T-helper 9 cell (primary cell): ENCODE data around the gene MB21D2.

ENCODE experiments used
- DNase-seq: peaks from one replicate; pipeline ENCODE4 v3.0.0-alpha.2; 2020

The MB21D2 gene

GRCh38 chr3:192890347-192891335, 27.0 kb downstream of the MB21D2 start:
- no peak for DNase-seq

DNA sequence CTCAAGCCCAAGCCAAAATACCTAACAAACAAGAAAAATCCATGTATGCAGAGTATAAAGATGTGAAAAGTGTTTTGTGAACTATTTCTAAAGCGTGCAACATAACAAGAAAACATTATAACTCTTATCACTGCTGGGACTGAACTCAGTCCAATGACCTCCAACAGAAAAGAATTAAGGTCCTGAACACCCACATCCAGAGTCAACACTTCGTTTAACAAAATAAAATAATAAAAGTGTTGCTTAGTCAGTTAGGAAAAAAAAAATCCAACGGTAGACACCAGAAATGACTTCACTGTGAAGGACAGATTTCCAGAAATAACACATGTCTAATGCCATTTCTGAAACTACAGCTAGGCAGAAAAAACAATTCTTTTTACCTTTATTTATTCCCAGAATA, 28.0 kb downstream of the MB21D2 start:
- DNase-seq: no peak

DNA sequence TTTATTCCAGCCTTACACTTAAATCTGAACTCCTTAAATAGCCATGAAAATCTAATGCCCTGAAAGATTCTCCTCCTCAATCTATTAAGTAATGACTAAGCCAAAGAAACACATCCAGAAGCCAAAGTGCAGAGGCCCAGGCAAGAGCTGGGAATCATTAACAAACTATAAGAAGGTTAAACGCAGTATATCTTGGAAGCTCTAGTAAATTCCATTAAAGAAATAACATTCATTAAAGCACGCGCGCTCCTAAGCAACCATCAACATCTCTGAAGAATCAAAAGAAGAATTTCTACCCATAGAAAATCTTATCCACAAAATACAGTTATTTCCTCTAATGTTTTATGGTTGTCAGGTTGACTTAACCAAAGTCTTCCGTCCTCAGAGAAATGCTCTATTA, 29.5 kb downstream of the MB21D2 start:
- no peak for DNase-seq

DNA sequence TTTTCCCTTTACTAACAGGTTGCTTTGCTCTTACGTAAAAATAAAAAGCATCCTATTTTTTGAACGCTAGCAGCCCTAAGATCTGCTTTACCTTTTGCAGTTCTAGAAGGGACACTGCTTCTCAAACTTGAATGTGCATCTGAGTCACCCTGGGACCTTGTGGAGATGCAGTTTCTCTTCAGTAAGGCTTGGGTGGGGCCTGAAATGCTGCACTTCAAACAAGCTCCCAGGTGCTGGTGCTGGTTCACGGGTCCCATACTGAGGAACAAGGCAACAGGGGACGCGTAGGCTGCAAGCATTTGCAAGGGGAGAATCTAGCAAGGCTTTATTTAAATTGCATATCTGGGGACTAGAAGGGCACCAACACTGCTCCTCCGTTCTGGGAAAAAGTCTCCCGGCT, 30.0 kb downstream of the MB21D2 start:
- DNase-seq: no peak

- DNase-seq: no peak
These were observed 30.6 kb downstream of the MB21D2 start for GRCh38 chr3:192887047-192887446.

- no peak for DNase-seq
These were observed 32.6 kb downstream of the MB21D2 start for GRCh38 chr3:192884777-192885773.

DNA sequence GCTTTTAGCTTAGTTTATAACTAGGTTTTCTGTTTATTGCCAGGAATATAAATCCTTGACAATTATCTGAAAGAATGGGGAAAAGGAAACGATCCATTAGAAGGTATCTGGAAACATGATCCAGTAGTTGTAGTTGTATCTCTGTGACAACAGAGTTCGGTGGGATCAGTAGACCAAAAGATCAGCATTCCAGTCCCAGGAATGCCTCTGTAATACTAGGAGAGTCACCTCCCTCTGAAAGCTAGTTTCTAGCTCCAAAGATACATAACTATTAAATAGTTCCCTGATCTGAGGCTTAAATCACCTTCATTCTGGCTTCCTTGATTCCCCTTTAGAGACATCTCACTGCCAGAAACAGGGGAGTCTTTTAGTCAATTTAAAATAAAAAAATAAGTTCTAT, 34.1 kb downstream of the MB21D2 start:
- DNase-seq: no peak

GRCh38 chr3:192881159-192881786, 36.4 kb downstream of the MB21D2 start:
- no peak for DNase-seq

GRCh38 chr3:192880313-192880712, 37.3 kb downstream of the MB21D2 start:
- no peak for DNase-seq

DNA sequence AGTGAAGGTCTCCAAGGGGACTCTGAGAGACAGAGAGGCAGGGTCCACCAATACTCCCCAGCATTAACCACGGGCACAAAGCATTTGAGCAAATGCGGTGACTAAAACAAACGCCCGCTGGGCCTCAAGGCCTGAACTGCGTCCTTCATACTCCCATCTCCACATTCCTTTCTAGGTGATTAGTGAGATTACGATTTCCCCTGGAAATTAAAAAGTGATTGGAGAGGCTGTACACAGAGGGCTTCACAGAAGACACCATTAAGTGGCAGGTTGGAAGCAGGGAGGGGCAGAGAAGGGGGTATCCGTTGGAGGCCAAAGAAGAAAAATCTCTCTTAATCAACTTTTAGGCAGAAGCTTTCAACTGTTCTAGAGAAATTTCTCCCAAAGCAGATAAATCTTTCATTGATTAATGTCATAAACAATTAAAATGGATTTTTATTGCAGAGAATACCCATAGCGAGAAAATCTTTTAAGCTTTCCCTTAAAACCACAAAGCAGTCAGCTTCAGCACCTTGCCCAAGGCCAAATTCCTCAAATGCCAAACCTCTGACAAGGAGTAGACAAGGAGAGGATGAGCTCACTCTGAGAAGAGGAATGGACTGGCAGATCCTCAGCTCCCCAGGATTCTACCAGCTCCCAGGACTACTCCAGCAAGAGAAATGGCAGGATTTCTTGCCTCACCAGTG, 38.2 kb downstream of the MB21D2 start:
- no peak for DNase-seq

DNA sequence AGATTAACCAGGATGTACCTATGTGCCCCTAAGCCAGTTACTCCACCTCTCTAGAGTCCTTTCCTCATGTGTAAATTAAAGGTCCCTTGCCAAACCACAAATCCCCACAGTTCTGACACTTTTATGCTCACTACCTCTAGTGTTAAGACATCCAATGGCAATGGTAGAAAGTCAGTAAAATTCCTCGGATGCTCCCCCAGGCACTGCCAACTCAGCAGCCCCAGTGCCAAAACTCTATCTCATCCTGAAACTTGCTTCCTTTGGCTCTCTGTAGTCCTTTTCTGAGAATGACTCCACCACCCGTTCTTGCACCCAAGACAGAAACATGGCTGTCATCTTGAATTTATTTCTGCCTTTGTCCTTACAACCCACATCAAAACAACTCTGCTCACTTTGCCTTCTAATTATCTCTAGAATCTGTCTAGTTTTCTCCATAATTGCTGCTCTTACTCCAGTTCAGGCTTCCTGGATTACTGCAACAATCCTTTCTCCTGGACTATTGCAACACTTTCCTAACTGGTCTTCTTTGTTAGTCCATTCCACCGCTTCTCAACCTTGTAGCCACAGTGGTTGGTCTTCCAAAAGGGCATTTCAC, 41.6 kb downstream of the MB21D2 start:
- DNase-seq: no peak

- no peak for DNase-seq
These were observed 46.8 kb downstream of the MB21D2 start for GRCh38 chr3:192870822-192871221.

DNA sequence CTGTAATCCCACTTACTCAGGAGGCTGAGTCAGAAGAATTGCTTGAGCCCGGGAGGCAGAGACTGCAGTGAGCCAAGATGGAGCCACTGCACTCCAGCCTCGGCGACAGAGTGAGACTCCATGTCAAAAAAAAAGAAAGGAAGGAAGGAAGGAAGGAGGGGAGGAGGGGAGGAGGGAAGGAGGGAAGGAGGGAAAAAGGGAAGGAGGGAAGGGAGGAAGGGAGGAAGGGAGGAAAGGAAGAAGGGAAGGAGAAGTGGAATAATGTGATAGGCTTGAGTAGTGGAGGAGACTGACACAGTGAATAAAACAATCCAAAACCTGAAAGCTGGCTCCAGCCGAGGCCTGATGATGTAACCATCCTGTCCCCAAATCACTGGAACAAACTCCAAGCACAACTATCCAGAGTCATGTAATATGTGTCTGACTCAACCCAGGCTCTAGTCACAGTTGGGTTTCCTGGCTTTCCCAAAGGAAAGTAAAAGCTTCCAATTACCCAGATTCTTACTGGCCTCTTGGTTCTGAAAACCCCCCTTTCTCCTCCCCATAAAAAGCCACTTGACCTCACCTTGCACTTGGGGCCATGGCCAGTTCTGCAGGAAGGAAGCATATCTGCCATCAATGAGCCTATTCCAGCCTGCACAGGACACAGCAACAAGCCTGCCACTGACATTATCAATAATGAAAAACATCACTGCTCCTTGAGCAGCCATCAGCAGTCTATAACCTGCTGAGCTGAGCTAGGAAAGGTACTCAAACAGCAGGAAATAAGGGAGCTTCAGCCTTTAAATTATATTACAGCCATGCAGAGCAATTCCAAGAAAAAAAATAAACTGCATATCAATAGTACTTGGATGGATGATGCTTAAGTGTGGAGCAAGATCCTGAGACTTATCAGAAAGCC, 48.3 kb downstream of the MB21D2 start:
- no peak for DNase-seq

GRCh38 chr3:192867645-192868044, 50.0 kb downstream of the MB21D2 start:
- DNase-seq: no peak

GRCh38 chr3:192866804-192867203, 50.9 kb downstream of the MB21D2 start:
- no peak for DNase-seq

- no peak for DNase-seq
These were observed 52.7 kb downstream of the MB21D2 start for GRCh38 chr3:192864941-192865340.

- DNase-seq: no peak
These were observed 54.6 kb downstream of the MB21D2 start for GRCh38 chr3:192863091-192863420.

DNA sequence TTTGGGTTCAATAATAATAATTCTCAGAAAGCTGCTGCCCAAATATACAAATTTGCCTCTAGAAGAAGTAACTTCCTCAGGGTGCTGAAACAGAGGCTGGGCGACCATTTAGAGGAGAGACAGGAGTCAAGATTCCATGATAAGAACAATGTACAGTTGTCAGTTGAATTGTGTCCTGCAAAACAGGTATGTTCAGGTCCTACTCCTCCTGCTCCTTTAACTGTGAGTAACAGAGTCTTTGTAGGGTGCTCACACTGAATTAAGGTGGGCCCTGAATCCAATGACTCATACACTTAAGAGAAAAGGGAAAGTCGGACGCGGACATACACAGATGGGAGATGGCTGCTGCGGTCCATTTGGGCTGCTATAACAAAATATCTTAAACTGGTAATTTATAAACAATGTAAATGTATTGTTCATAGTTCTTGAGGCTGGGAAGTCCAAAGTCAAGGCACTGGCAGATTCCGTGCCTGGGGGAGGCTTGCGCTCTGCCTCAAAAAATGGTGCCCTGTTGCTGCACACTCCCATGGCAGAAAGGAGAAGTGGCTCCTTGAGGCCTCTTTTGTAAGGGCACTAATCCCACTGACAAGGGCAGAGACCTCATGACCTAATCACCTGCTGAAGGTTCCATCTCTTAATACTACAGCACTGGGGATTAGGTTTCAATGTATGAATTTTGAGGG, 55.1 kb downstream of the MB21D2 start:
- no peak for DNase-seq

GRCh38 chr3:192861972-192862371, 55.7 kb downstream of the MB21D2 start:
- no peak for DNase-seq

DNA sequence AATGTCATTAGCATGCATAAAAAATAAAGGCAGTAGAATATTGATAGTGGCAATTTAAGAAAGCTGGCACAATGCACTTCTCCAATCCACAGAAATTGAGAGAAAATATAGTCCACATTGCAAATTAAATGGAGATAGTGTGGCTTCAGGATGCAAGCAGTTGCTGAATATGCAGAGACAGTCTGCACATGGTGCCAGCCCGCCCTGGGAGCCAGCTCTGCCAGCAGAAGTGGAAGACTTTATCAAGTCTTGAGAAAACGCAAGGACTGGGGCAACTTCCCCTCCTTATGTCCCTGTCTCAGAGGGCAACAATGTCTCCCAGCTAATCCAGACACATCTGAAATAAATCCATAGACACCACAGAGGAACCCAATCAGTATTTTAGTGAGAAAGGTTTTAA, 57.2 kb downstream of the MB21D2 start:
- DNase-seq: no peak
